ENCODE data around the gene MMS19.

The MMS19 gene

GRCh38 chr10:97525086-97525485 is 26.9 kb upstream of the MMS19 start:
- DNase-seq (ENCODE audit: low spot score): no peak

GRCh38 chr10:97522937-97523336 is 24.7 kb upstream of the MMS19 start:
- DNase-seq (ENCODE audit: low spot score): no peak

- no peak for DNase-seq (ENCODE audit: low spot score)
Measured at GRCh38 chr10:97522071-97522470, 23.8 kb upstream of the MMS19 start.

GRCh38 chr10:97520978-97521761 is 22.9 kb upstream of the MMS19 start:
- DNase-seq (ENCODE audit: low spot score): no peak

GRCh38 chr10:97520520-97520919 is 22.3 kb upstream of the MMS19 start:
- no peak for DNase-seq (ENCODE audit: low spot score)

- DNase-seq (ENCODE audit: low spot score): no peak
Measured at GRCh38 chr10:97519342-97519741, 21.1 kb upstream of the MMS19 start.

- no peak for DNase-seq (ENCODE audit: low spot score)
Measured at GRCh38 chr10:97518301-97519043, 20.2 kb upstream of the MMS19 start.

GRCh38 chr10:97517778-97518300 is 19.6 kb upstream of the MMS19 start:
- DNase-seq (ENCODE audit: low spot score): no peak

- no peak for DNase-seq (ENCODE audit: low spot score)
Measured at GRCh38 chr10:97517096-97517750, 19.0 kb upstream of the MMS19 start.

- no peak for DNase-seq (ENCODE audit: low spot score)
Measured at GRCh38 chr10:97515271-97515978, 17.2 kb upstream of the MMS19 start.

- DNase-seq (ENCODE audit: low spot score): no peak
Measured at GRCh38 chr10:97514344-97514743, 16.1 kb upstream of the MMS19 start.

GRCh38 chr10:97512993-97513392 is 14.8 kb upstream of the MMS19 start:
- DNase-seq (ENCODE audit: low spot score): no peak

- no peak for DNase-seq (ENCODE audit: low spot score)
Measured at GRCh38 chr10:97511711-97512440, 13.7 kb upstream of the MMS19 start.

GRCh38 chr10:97510686-97511085 is 12.5 kb upstream of the MMS19 start:
- DNase-seq (ENCODE audit: low spot score): no peak

GRCh38 chr10:97509120-97509680 is 11.0 kb upstream of the MMS19 start:
- DNase-seq (ENCODE audit: low spot score): no peak

- no peak for DNase-seq (ENCODE audit: low spot score)
Measured at GRCh38 chr10:97508342-97508741, 10.1 kb upstream of the MMS19 start.

- DNase-seq (ENCODE audit: low spot score): no peak
Measured at GRCh38 chr10:97506199-97506991, 8.2 kb upstream of the MMS19 start.

GRCh38 chr10:97505152-97505551 is 6.9 kb upstream of the MMS19 start:
- DNase-seq (ENCODE audit: low spot score): no peak

- DNase-seq (ENCODE audit: low spot score): no peak
Measured at GRCh38 chr10:97503406-97503805, 5.2 kb upstream of the MMS19 start.

- no peak for DNase-seq (ENCODE audit: low spot score)
Measured at GRCh38 chr10:97502916-97503315, 4.7 kb upstream of the MMS19 start.

- DNase-seq (ENCODE audit: low spot score): no peak
Measured at GRCh38 chr10:97500297-97500575, 2.0 kb upstream of the MMS19 start.
